Measurements from ENCODE around the gene MBTD1. TPM values are rescaled to one million over a fixed set of nuclear protein-coding genes. Genes with fewer than 3 reads are reported as not detected.
"Not testable (repeated sequence)": the region's sequence is repeated elsewhere in the genome, so short reads cannot be mapped to it uniquely, and the experiment has no call there.

The MBTD1 gene
- total RNA-seq, 1 donor from 2014 or later = 32.9 TPM

GRCh38 chr17:51269991-51270390 lies 10.1 kb upstream of the MBTD1 start:
- DNase-seq (ENCODE audit: low read depth, low spot score) = no peak
- H3K4me3 Mint-ChIP-seq = no peak overlapping the region
- peaks cover 8% of the 10 kb centered on the region for H3K36me3 Mint-ChIP-seq (ENCODE audit: low read depth)
- TF ChIP-seq CTCF (conservative IDR thresholded peaks at IDR 0.05) = no peak
- H3K27ac Mint-ChIP-seq (ENCODE audit: unreplicated experiment) = no peak overlapping the region
- no peaks in the 10 kb centered on the region for H3K4me1 Mint-ChIP-seq
- H3K27me3 Mint-ChIP-seq (ENCODE audit: low read depth) = no peaks in the 10 kb centered on the region
- no peaks in the 10 kb centered on the region for H3K9me3 Mint-ChIP-seq

- Mint-ChIP-seq H3K4me3 (peak overlapping the region; percentile 54), H3K36me3 (ENCODE audit: low read depth) (peaks cover 11% of the 10 kb centered on the region), H3K4me1 (peaks cover 27% of the 10 kb centered on the region)
- not testable (repeated sequence) for H3K27me3 Mint-ChIP-seq (ENCODE audit: low read depth); H3K9me3 Mint-ChIP-seq; DNase-seq (ENCODE audit: low read depth, low spot score); H3K27ac Mint-ChIP-seq (ENCODE audit: unreplicated experiment)
Observed at GRCh38 chr17:51264466-51264865, 4.6 kb upstream of the MBTD1 start.

GRCh38 chr17:51263006-51263405 lies 3.2 kb upstream of the MBTD1 start:
- no peak for TF ChIP-seq CTCF (conservative IDR thresholded peaks at IDR 0.05)
- H3K9me3 Mint-ChIP-seq = no peaks in the 10 kb centered on the region
- DNase-seq (ENCODE audit: low read depth, low spot score) = no peak
- peak overlapping the region; percentile 51 for H3K27ac Mint-ChIP-seq (ENCODE audit: unreplicated experiment)
- peak overlapping the region; percentile 84 for H3K4me3 Mint-ChIP-seq
- H3K36me3 Mint-ChIP-seq (ENCODE audit: low read depth) = peaks cover 9% of the 10 kb centered on the region
- no peaks in the 10 kb centered on the region for H3K27me3 Mint-ChIP-seq (ENCODE audit: low read depth)
- H3K4me1 Mint-ChIP-seq = peaks cover 40% of the 10 kb centered on the region

- peaks cover 6% of the 10 kb centered on the region for H3K36me3 Mint-ChIP-seq (ENCODE audit: low read depth)
- peak overlapping the region; percentile 76 for H3K27ac Mint-ChIP-seq (ENCODE audit: unreplicated experiment)
- DNase-seq (ENCODE audit: low read depth, low spot score) = peak; percentile 61
- TF ChIP-seq CTCF (conservative IDR thresholded peaks at IDR 0.05) = no peak
- H3K4me3 Mint-ChIP-seq = peak overlapping the region; percentile 100
- H3K4me1 Mint-ChIP-seq = peaks cover 49% of the 10 kb centered on the region
- H3K27me3 Mint-ChIP-seq (ENCODE audit: low read depth) = no peaks in the 10 kb centered on the region
- no peaks in the 10 kb centered on the region for H3K9me3 Mint-ChIP-seq
Observed at GRCh38 chr17:51261024-51261963, 1.4 kb upstream of the MBTD1 start.

GRCh38 chr17:51260237-51261023 lies 581 bp upstream of the MBTD1 start, which contains the start of gene UTP18:
TSS of gene UTP18 (plus strand) at chr17:51260546. CDS start at chr17:51260585, 39 bp downstream.
- TF ChIP-seq CTCF (conservative IDR thresholded peaks at IDR 0.05) = no peak

More at GRCh38 chr17:51260237-51261023, 581 bp upstream of the MBTD1 start, which contains the start of gene UTP18:
- Mint-ChIP-seq H3K9me3 (no peaks in the 10 kb centered on the region), H3K4me1 (peaks cover 49% of the 10 kb centered on the region), H3K27ac (ENCODE audit: unreplicated experiment) (peak within 1 kb of the TSS; percentile 100), H3K27me3 (ENCODE audit: low read depth) (no peaks in the 10 kb centered on the region), H3K4me3 (peak within 1 kb of the TSS; percentile 100), H3K36me3 (ENCODE audit: low read depth) (peaks cover 3% of the 10 kb centered on the region)
- DNase-seq (ENCODE audit: low read depth, low spot score) = peak; percentile 89
